ENCODE data around the gene NSFL1C.
"Not testable (repeated sequence)": the region's sequence is repeated elsewhere in the genome, so short reads cannot be mapped to it uniquely, and the experiment has no call there.

The NSFL1C gene

GRCh38 chr20:1466211-1467081, at the start of gene NSFL1C:
TSS of gene NSFL1C (minus strand) at chr20:1466849. CDS start at chr20:1466824, 25 bp downstream.
- DNase-seq, result peak; percentile 97

- DNase-seq, result no peak
Measured at GRCh38 chr20:1513801-1514200, 47.2 kb upstream of the NSFL1C start.

GRCh38 chr20:1509237-1509636, 42.6 kb upstream of the NSFL1C start:
- peak; percentile 11 to 23 for DNase-seq

GRCh38 chr20:1508574-1508973, 41.9 kb upstream of the NSFL1C start:
- DNase-seq, result no peak

GRCh38 chr20:1507276-1507675, 40.6 kb upstream of the NSFL1C start:
- no peak for DNase-seq

- DNase-seq, result no peak
Measured at GRCh38 chr20:1505871-1506270, 39.2 kb upstream of the NSFL1C start.

GRCh38 chr20:1505361-1505760, 38.7 kb upstream of the NSFL1C start:
- DNase-seq, result no peak

- DNase-seq, result peak; percentile 71 to 76
Measured at GRCh38 chr20:1503564-1504227, 37.0 kb upstream of the NSFL1C start.

- DNase-seq, result no peak
Measured at GRCh38 chr20:1500496-1500895, 33.8 kb upstream of the NSFL1C start.

- DNase-seq, result no peak
Measured at GRCh38 chr20:1499528-1500420, 33.1 kb upstream of the NSFL1C start.

- DNase-seq, result not testable (repeated sequence)
Measured at GRCh38 chr20:1497371-1497770, 30.7 kb upstream of the NSFL1C start.

- no peak for DNase-seq
Measured at GRCh38 chr20:1496930-1497329, 30.3 kb upstream of the NSFL1C start.

- DNase-seq, result no peak
Measured at GRCh38 chr20:1494436-1494835, 27.8 kb upstream of the NSFL1C start.

- DNase-seq, result no peak
Measured at GRCh38 chr20:1493536-1493935, 26.9 kb upstream of the NSFL1C start.

- DNase-seq, result no peak
Measured at GRCh38 chr20:1491860-1492642, 25.4 kb upstream of the NSFL1C start.

- DNase-seq, result no peak
Measured at GRCh38 chr20:1491281-1491840, 24.7 kb upstream of the NSFL1C start, which contains the start of gene SIRPB2. TSS of gene SIRPB2 (minus strand) at chr20:1491420. CDS start at chr20:1491359, 61 bp downstream.

- DNase-seq, result no peak
Measured at GRCh38 chr20:1490643-1491195, 24.1 kb upstream of the NSFL1C start.

GRCh38 chr20:1489764-1490436, 23.3 kb upstream of the NSFL1C start:
- no peak for DNase-seq

- no peak for DNase-seq
Measured at GRCh38 chr20:1489325-1489724, 22.7 kb upstream of the NSFL1C start.

GRCh38 chr20:1486566-1486965, 19.9 kb upstream of the NSFL1C start:
- no peak for DNase-seq
